Sigmoid colon (tissue), 7 donors: Measurements from ENCODE around the gene NR1D2. TPM values are rescaled to one million over a fixed set of nuclear protein-coding genes. Genes with fewer than 3 reads are reported as not detected.

ENCODE experiments used
- DNase-seq: peaks from one replicate; pipeline ENCODE4 v3.0.0-alpha.2; 2019
- H3K27ac ChIP-seq, 4 donors: fragments of 200-600 bp; sonication (generic); one replicate each; pipeline ENCODE4 v1.5.1; 2016 to 2019; ENCODE audit warnings: mild to moderate bottlenecking in 1 of 4
- H3K27me3 ChIP-seq, 3 donors: fragments of 200-600 bp; sonication (generic); one replicate each; pipeline ENCODE4 v1.5.1; 2019; ENCODE audit warnings: mild to moderate bottlenecking in 1 of 3
- H3K36me3 ChIP-seq, 4 donors: fragments of 200-600 bp; sonication (generic); one replicate each; pipeline ENCODE4 v1.5.1; 2016 to 2019
- H3K4me1 ChIP-seq, 4 donors: fragments of 200-600 bp; sonication (generic); one replicate each; pipeline ENCODE4 v1.5.1; 2017 to 2019
- H3K4me3 ChIP-seq, 4 donors: fragments of 200-600 bp; sonication (generic); one replicate each; pipeline ENCODE4 v1.5.1; 2017 to 2019; ENCODE audit warnings: mild to moderate bottlenecking in 2 of 4, moderate library complexity in 1 of 4
- H3K9me3 ChIP-seq, 4 donors: fragments of 200-600 bp in 3 of 4; sonication (generic) in 3 of 4; one replicate each; pipeline versions ENCODE4 v1.5.1 to v1.6.1; 2013 to 2019
- EP300 ChIP-seq, 4 donors: sonication (generic); formaldehyde crosslinking; IDR thresholded peaks; one replicate each; pipeline ENCODE4 v1.6.1; 2017; ENCODE audit warnings: antibody characterized with exemption in 4 of 4
- POLR2A ChIP-seq, 2 donors: fragments of 450-650 bp; IDR thresholded peaks; one replicate each; pipeline ENCODE4 v1.6.1; 2016; ENCODE audit warnings: antibody characterized with exemption in 2 of 2, mild to moderate bottlenecking in 2 of 2, moderate library complexity in 2 of 2
- POLR2AphosphoS5 ChIP-seq, 4 donors: sonication (generic); formaldehyde crosslinking; IDR thresholded peaks; one replicate each; pipeline ENCODE4 v1.6.1; 2017; ENCODE audit warnings: antibody characterized with exemption in 4 of 4
- WGBS, 2 donors: extraction: QIAGEN DNeasy Blood & Tissue Kit; methylation state at CpG; one replicate each; pipeline ENCODE4 v1.1.7; 2013; 5-methylcytosine and 5-hydroxymethylcytosine counted together
- intact Hi-C: fragments of 100-400 bp; cut with DNase I; formaldehyde crosslinking; loops from one replicate; pipeline ENCODE4 v1.15.1; 2023
- polyA plus RNA-seq, 3 donors: library from polyadenylated mRNA; stranded (reverse); fragments of 200-250 nt; gene quantifications; one replicate each; pipeline ENCODE4 v1.2.3, GENCODE V29; 2013
- total RNA-seq, 4 donors: library from RNA; depleted of rRNA; stranded (reverse); fragments of >200 nt; gene quantifications; one replicate each; pipeline ENCODE4 v1.1.0, GENCODE V29; 2016
- TF ChIP-seq, protein P1 (sequence below), 4 experiments: fragments of 450-650 bp in 3 of 4; fragments of 200-600 bp in 1 of 4; IDR thresholded peaks; one replicate each; pipeline ENCODE4 v1.5.1; 2016 to 2019; ENCODE audit warnings: antibody characterized with exemption in 4 of 4, mild to moderate bottlenecking in 3 of 4, moderate library complexity in 2 of 4
- donor health status: healthy with polysubstance abuse.
- donor health status: Bipolar disorder and iron deficiency.
- donor health status: healthy.

Gene NR1D2
- total and polyA plus RNA-seq, 7 donors: 7.7 to 63.7 (median 43.8) TPM

DNA sequence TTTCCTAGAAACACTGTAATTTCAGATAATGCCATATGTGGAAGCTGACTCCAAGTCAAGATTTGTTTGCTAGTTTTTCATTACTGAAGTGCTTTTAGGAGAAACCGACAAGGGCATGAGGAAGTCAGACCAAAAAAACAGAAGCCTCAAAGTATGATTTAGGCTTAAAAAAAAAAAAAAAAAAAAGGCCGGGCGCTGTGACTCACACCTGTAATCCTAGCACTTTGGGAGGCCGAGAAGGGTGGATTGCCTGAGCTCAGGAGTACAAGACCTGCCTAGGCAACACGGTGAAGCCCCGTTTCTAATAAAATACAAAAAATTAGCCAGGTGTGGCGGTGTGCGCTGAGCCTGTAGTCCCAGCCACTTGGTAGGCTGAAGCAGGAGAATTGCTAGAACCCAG, 16.6 kb upstream of the NR1D2 start:
- TF ChIP-seq POLR2A (IDR thresholded peaks at IDR 0.05) (no peak), POLR2AphosphoS5 (IDR thresholded peaks at IDR 0.05) (no peak), EP300 (IDR thresholded peaks at IDR 0.05) (no peak)
- TF ChIP-seq, protein P1, sequence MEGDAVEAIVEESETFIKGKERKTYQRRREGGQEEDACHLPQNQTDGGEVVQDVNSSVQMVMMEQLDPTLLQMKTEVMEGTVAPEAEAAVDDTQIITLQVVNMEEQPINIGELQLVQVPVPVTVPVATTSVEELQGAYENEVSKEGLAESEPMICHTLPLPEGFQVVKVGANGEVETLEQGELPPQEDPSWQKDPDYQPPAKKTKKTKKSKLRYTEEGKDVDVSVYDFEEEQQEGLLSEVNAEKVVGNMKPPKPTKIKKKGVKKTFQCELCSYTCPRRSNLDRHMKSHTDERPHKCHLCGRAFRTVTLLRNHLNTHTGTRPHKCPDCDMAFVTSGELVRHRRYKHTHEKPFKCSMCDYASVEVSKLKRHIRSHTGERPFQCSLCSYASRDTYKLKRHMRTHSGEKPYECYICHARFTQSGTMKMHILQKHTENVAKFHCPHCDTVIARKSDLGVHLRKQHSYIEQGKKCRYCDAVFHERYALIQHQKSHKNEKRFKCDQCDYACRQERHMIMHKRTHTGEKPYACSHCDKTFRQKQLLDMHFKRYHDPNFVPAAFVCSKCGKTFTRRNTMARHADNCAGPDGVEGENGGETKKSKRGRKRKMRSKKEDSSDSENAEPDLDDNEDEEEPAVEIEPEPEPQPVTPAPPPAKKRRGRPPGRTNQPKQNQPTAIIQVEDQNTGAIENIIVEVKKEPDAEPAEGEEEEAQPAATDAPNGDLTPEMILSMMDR (IDR thresholded peaks at IDR 0.05): no peak
- no peak for DNase-seq
- Histone ChIP-seq H3K36me3 (no peaks in the 10 kb centered on the region), H3K27me3 (no peaks in the 10 kb centered on the region), H3K4me1 (no peaks in the 10 kb centered on the region), H3K4me3 (no peak overlapping the region), H3K27ac (no peak overlapping the region), H3K9me3 (no peaks in the 10 kb centered on the region)
- WGBS, 2 donors: 20 to 50% methylated on average over 8 of the region's 8 CpGs
- intact Hi-C loops: no loop called here

DNA sequence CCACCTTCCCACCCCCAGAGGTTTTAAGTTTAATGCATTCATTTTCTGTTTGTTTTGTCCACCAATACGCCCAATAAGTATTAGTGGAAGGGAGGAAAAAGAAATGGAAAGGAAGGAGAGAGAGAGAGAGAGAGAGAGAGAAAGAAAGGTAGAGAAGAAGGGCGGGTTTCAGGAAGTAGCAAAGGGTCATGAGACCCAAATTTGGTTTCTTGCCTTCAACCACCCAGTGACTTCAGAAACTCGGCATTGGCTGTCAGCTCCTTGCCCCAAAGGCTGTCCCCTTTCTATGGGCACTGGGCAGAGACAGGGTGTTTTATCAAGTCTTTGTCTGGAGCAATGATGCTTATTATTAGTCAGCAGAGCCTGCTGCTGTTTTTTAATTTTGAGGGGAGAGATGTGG, 13.5 kb upstream of the NR1D2 start:
- H3K4me3 ChIP-seq: no peak overlapping the region
- H3K9me3 ChIP-seq: no peaks in the 10 kb centered on the region
- TF ChIP-seq POLR2A (IDR thresholded peaks at IDR 0.05): no peak
- TF ChIP-seq, protein P1 (IDR thresholded peaks at IDR 0.05): no peak
- TF ChIP-seq EP300 (IDR thresholded peaks at IDR 0.05): no peak
- no peak for TF ChIP-seq POLR2AphosphoS5 (IDR thresholded peaks at IDR 0.05)
- no peak for DNase-seq
- H3K4me1 ChIP-seq: no peaks in the 10 kb centered on the region
- WGBS, 2 donors: 74 to 89% methylated on average over 3 of the region's 3 CpGs
- no peaks in the 10 kb centered on the region for H3K27me3 ChIP-seq
- no peak overlapping the region for H3K27ac ChIP-seq
- intact Hi-C loops: no loop called here
- no peaks in the 10 kb centered on the region for H3K36me3 ChIP-seq

GRCh38 chr3:23932571-23932970, 12.5 kb upstream of the NR1D2 start:
- DNase-seq: no peak
- intact Hi-C loops: no loop called here
- TF ChIP-seq POLR2A (IDR thresholded peaks at IDR 0.05): no peak
- Histone ChIP-seq H3K27ac (no peak overlapping the region), H3K36me3 (no peaks in the 10 kb centered on the region), H3K4me1 (no peaks in the 10 kb centered on the region), H3K4me3 (no peak overlapping the region), H3K27me3 (no peaks in the 10 kb centered on the region), H3K9me3 (no peaks in the 10 kb centered on the region)
- WGBS, 2 donors: 68 to 88% methylated on average over 4 of the region's 4 CpGs

DNA sequence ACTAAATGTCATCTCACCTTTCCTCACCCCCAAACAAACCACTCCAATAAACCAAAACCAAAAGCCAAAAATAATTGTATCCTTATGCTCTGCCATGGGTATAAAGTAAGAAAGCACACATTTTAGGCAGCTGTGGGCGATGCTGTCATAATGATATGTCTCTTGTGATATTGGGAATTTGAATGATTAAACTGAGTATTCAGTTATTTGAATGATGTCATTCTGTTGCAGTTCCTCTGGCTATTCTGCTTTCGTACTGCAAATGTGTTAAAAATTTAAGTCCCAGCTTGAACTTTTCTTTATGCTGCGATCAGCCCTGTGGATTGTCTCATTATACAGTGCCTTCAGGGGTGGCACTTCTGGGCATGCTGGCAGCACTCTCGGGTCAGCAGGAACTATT, 10.8 kb upstream of the NR1D2 start:
- Histone ChIP-seq H3K4me1 (no peaks in the 10 kb centered on the region), H3K9me3 (no peaks in the 10 kb centered on the region), H3K27ac (no peak overlapping the region), H3K4me3 (no peak overlapping the region), H3K27me3 (no peaks in the 10 kb centered on the region), H3K36me3 (no peaks in the 10 kb centered on the region)
- no peak for DNase-seq
- intact Hi-C loops: no loop called here
- 69 to 70% methylated on average over 4 of the region's 4 CpGs for WGBS, 2 donors
- no peak for TF ChIP-seq POLR2AphosphoS5 (IDR thresholded peaks at IDR 0.05)
- TF ChIP-seq POLR2A (IDR thresholded peaks at IDR 0.05): no peak
- no peak for TF ChIP-seq EP300 (IDR thresholded peaks at IDR 0.05)
- TF ChIP-seq, protein P1 (IDR thresholded peaks at IDR 0.05): no peak

GRCh38 chr3:23937296-23937695, 7.8 kb upstream of the NR1D2 start:
- no peak for DNase-seq
- intact Hi-C loops: no loop called here
- H3K27me3 ChIP-seq: no peaks in the 10 kb centered on the region
- WGBS, 2 donors: 73 to 94% methylated on average over 1 of the region's 1 CpG
- no peaks in the 10 kb centered on the region for H3K4me1 ChIP-seq
- no peak overlapping the region for H3K27ac ChIP-seq
- no peak for TF ChIP-seq POLR2A (IDR thresholded peaks at IDR 0.05)
- TF ChIP-seq, protein P1 (IDR thresholded peaks at IDR 0.05): no peak
- TF ChIP-seq EP300 (IDR thresholded peaks at IDR 0.05): no peak
- no peak overlapping the region for H3K4me3 ChIP-seq
- no peaks in the 10 kb centered on the region for H3K36me3 ChIP-seq
- no peaks in the 10 kb centered on the region for H3K9me3 ChIP-seq
